Spleen (tissue), 7 donors: Measurements from ENCODE around the gene SNX9.

Experiments used
- CTCF ChIP-seq, 11 experiments: fragments of 200-600 bp in 7 of 11; fragments of 450-650 bp in 4 of 11; sonication (generic) in 4 of 11; IDR thresholded peaks in 8 of 11; conservative IDR thresholded peaks in 3 of 11; 1 replicate in 7 of 11; 2 replicates in 4 of 11; pipeline versions ENCODE4 v1.4.0 to v1.8.0; 2016 to 2021; ENCODE audit warnings: antibody characterized with exemption in 11 of 11, inconsistent platforms in 4 of 11, mild to moderate bottlenecking in 1 of 11
- POLR2A ChIP-seq, 3 donors: fragments of 450-650 bp; IDR thresholded peaks; one replicate each; pipeline ENCODE4 v1.5.1; 2017; ENCODE audit warnings: antibody characterized with exemption in 3 of 3, mild to moderate bottlenecking in 1 of 3
- POLR2AphosphoS5 ChIP-seq, 3 donors: sonication (generic); formaldehyde crosslinking; IDR thresholded peaks; one replicate each; pipeline ENCODE4 v1.5.1; 2017; ENCODE audit warnings: antibody characterized with exemption in 3 of 3
- donor health status: DM: no; HTN: no; CAD: no; lungs with moderate emphysema.
- donor health status: DM: no; HTN: no; CAD: no.
- donor health status: DM: no; HTN: no; CAD: no.

- TF ChIP-seq CTCF (IDR thresholded peaks at IDR 0.05 in 8 of 11, conservative IDR thresholded peaks at IDR 0.05 in 3 of 11) (no peak), POLR2A (IDR thresholded peaks at IDR 0.05) (no peak), POLR2AphosphoS5 (IDR thresholded peaks at IDR 0.05) (no peak)
These were observed 159.1 kb downstream of the SNX9 start for GRCh38 chr6:157982102-157982562.
